K562 (cell line): ENCODE data around the gene RBM34. TPM values are rescaled to one million over a fixed set of nuclear protein-coding genes. Genes with fewer than 3 reads are reported as not detected.

ENCODE experiments used
- SOX6 ChIP-seq: fragments of 450-650 bp; IDR thresholded peaks from 2 replicates; pipeline ENCODE4 v1.6.1; 2014; ENCODE audit warnings: mild to moderate bottlenecking
- ZNF384 ChIP-seq: IDR thresholded peaks from 2 replicates; pipeline ENCODE4 v1.6.1; 2012; ENCODE audit warnings: low read depth, low read length, improper control_type of control experiment
- polyA plus RNA-seq, 8 experiments: library from polyadenylated mRNA; depleted of rRNA in 4 of 8; stranded (reverse) in 5 of 8; unstranded in 3 of 8; fragments of >200 nt; fragmentation: Nextera tagmentation in 2 of 8; fragmentation: Illumina TruSeq in 1 of 8; extraction: Ambion mirVana in 2 of 8; extraction: Trizol in 1 of 8; gene quantifications; 2 replicates each; pipeline versions ENCODE4 v1.2.1 to v1.2.3, GENCODE V29; 2011 to 2014; ENCODE audit warnings: inconsistent platforms in 1 of 8, missing spikeins in 1 of 8
- total RNA-seq, 7 experiments: library from RNA; depleted of rRNA in 6 of 7; stranded (reverse); fragments of >200 nt in 6 of 7; fragmentation: Illumina TruSeq in 2 of 7; extraction: Trizol in 2 of 7; gene quantifications; 2 replicates each; pipeline versions ENCODE4 v1.2.1 to v1.2.3, GENCODE V29; 2011 to 2021; ENCODE audit warnings: low replicate concordance in 1 of 7
- TF ChIP-seq, protein P1 (sequence below): sonication (generic); formaldehyde crosslinking; IDR thresholded peaks from 2 replicates; pipeline ENCODE4 v1.8.0; 2022; ENCODE audit warnings: missing genetic modification reagents, mild to moderate bottlenecking, moderate library complexity, borderline replicate concordance
- TF ChIP-seq, protein P2 (sequence below): fragments of 250-450 bp; sonication (Bioruptor Pico); IDR thresholded peaks from 2 replicates; pipeline ENCODE4 v1.5.0; 2021; ENCODE audit warnings: mild to moderate bottlenecking, borderline replicate concordance
- TF ChIP-seq, protein P3 (sequence below): fragments of 450-650 bp; formaldehyde crosslinking; conservative IDR thresholded peaks from 2 replicates; pipeline ENCODE4 v1.4.0; 2022; ENCODE audit warnings: mild to moderate bottlenecking, missing genetic modification characterization
- TF ChIP-seq, protein P4 (sequence below): fragments of 450-650 bp; IDR thresholded peaks from 2 replicates; pipeline ENCODE4 v1.6.1; 2018; ENCODE audit warnings: mild to moderate bottlenecking, low read depth; ENCODE audit not compliant: partially characterized antibody
- TF ChIP-seq, protein P5 (sequence below): sonication (generic); formaldehyde crosslinking; IDR thresholded peaks from 2 replicates; pipeline ENCODE4 v1.8.0; 2022; ENCODE audit warnings: mild to moderate bottlenecking, missing genetic modification reagents

RBM34 gene
- total and polyA plus RNA-seq, 9 of the 15 experiments (the other 6 are each of a cell fraction or from before 2014, with no cell fraction given): 64.0 to 178 (median 124) TPM

DNA sequence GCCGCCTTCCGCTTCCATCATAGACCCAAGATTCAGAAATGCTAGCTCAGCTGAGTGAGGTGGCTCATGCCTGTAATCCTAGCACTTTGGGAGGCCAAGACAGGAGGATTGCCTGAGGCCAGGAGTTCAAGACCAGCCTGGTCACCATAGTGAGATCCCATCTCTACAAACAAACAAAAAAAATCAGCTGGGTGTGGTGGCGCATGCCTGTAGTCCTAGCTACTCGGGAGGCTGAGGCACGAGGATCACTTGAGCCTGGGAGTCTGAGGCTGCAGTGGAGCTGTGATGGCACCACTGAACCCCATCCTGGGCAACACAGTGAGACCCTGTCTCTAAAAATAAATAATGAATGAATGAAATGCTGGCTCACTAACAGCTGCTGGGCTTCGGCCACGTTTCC, 72.1 kb downstream of the RBM34 start (continued):
- TF ChIP-seq, protein P1, sequence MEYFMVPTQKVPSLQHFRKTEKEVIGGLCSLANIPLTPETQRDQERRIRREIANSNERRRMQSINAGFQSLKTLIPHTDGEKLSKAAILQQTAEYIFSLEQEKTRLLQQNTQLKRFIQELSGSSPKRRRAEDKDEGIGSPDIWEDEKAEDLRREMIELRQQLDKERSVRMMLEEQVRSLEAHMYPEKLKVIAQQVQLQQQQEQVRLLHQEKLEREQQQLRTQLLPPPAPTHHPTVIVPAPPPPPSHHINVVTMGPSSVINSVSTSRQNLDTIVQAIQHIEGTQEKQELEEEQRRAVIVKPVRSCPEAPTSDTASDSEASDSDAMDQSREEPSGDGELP (CRISPR knock-in tag): peak; percentile 61; the same call in 1 of the 2 replicates
- no peak for TF ChIP-seq ZNF384
- TF ChIP-seq, protein P2, sequence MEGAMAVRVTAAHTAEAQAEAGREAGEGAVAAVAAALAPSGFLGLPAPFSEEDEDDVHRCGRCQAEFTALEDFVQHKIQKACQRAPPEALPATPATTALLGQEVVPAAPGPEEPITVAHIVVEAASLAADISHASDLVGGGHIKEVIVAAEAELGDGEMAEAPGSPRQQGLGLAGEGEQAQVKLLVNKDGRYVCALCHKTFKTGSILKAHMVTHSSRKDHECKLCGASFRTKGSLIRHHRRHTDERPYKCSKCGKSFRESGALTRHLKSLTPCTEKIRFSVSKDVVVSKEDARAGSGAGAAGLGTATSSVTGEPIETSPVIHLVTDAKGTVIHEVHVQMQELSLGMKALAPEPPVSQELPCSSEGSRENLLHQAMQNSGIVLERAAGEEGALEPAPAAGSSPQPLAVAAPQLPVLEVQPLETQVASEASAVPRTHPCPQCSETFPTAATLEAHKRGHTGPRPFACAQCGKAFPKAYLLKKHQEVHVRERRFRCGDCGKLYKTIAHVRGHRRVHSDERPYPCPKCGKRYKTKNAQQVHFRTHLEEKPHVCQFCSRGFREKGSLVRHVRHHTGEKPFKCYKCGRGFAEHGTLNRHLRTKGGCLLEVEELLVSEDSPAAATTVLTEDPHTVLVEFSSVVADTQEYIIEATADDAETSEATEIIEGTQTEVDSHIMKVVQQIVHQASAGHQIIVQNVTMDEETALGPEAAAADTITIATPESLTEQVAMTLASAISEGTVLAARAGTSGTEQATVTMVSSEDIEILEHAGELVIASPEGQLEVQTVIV (CRISPR knock-in tag): no peak
- TF ChIP-seq, protein P3, sequence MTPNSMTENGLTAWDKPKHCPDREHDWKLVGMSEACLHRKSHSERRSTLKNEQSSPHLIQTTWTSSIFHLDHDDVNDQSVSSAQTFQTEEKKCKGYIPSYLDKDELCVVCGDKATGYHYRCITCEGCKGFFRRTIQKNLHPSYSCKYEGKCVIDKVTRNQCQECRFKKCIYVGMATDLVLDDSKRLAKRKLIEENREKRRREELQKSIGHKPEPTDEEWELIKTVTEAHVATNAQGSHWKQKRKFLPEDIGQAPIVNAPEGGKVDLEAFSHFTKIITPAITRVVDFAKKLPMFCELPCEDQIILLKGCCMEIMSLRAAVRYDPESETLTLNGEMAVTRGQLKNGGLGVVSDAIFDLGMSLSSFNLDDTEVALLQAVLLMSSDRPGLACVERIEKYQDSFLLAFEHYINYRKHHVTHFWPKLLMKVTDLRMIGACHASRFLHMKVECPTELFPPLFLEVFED (CRISPR knock-in tag): no peak
- TF ChIP-seq, protein P4, sequence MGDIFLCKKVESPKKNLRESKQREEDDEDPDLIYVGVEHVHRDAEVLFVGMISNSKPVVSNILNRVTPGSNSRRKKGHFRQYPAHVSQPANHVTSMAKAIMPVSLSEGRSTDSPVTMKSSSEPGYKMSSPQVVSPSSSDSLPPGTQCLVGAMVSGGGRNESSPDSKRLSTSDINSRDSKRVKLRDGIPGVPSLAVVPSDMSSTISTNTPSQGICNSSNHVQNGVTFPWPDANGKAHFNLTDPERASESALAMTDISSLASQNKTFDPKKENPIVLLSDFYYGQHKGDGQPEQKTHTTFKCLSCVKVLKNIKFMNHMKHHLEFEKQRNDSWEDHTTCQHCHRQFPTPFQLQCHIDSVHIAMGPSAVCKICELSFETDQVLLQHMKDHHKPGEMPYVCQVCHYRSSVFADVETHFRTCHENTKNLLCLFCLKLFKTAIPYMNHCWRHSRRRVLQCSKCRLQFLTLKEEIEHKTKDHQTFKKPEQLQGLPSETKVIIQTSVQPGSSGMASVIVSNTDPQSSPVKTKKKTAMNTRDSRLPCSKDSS: no peak
- TF ChIP-seq, protein P5, sequence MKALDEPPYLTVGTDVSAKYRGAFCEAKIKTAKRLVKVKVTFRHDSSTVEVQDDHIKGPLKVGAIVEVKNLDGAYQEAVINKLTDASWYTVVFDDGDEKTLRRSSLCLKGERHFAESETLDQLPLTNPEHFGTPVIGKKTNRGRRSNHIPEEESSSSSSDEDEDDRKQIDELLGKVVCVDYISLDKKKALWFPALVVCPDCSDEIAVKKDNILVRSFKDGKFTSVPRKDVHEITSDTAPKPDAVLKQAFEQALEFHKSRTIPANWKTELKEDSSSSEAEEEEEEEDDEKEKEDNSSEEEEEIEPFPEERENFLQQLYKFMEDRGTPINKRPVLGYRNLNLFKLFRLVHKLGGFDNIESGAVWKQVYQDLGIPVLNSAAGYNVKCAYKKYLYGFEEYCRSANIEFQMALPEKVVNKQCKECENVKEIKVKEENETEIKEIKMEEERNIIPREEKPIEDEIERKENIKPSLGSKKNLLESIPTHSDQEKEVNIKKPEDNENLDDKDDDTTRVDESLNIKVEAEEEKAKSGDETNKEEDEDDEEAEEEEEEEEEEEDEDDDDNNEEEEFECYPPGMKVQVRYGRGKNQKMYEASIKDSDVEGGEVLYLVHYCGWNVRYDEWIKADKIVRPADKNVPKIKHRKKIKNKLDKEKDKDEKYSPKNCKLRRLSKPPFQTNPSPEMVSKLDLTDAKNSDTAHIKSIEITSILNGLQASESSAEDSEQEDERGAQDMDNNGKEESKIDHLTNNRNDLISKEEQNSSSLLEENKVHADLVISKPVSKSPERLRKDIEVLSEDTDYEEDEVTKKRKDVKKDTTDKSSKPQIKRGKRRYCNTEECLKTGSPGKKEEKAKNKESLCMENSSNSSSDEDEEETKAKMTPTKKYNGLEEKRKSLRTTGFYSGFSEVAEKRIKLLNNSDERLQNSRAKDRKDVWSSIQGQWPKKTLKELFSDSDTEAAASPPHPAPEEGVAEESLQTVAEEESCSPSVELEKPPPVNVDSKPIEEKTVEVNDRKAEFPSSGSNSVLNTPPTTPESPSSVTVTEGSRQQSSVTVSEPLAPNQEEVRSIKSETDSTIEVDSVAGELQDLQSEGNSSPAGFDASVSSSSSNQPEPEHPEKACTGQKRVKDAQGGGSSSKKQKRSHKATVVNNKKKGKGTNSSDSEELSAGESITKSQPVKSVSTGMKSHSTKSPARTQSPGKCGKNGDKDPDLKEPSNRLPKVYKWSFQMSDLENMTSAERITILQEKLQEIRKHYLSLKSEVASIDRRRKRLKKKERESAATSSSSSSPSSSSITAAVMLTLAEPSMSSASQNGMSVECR: no peak
- TF ChIP-seq SOX6: no peak
